ENCODE measurements around the gene PDE11A.

Gene PDE11A

GRCh38 chr2:177599956-177600355 is 472.6 kb downstream of the PDE11A start:
- DNase-seq (ENCODE audit: low read depth in 3 of 3) = no peak

- DNase-seq (ENCODE audit: low read depth in 3 of 3) = no peak
Measured at GRCh38 chr2:177599139-177599688, 473.4 kb downstream of the PDE11A start.

GRCh38 chr2:177598326-177599138 is 474.0 kb downstream of the PDE11A start:
- DNase-seq (ENCODE audit: low read depth in 3 of 3) = no peak

GRCh38 chr2:177597759-177598158 is 474.8 kb downstream of the PDE11A start:
- DNase-seq (ENCODE audit: low read depth in 3 of 3) = no peak

- DNase-seq (ENCODE audit: low read depth in 3 of 3) = no peak
Measured at GRCh38 chr2:177596866-177597265, 475.7 kb downstream of the PDE11A start.

- DNase-seq (ENCODE audit: low read depth in 3 of 3) = no peak
Measured at GRCh38 chr2:177595126-177595845, 477.3 kb downstream of the PDE11A start.

GRCh38 chr2:177593402-177593801 is 479.2 kb downstream of the PDE11A start:
- no peak for DNase-seq (ENCODE audit: low read depth in 3 of 3)

- DNase-seq (ENCODE audit: low read depth in 3 of 3) = no peak
Measured at GRCh38 chr2:177592945-177593344, 479.6 kb downstream of the PDE11A start.

GRCh38 chr2:177592397-177592796 is 480.2 kb downstream of the PDE11A start:
- no peak for DNase-seq (ENCODE audit: low read depth in 3 of 3)

GRCh38 chr2:177589186-177589585 is 483.4 kb downstream of the PDE11A start:
- DNase-seq (ENCODE audit: low read depth in 3 of 3) = no peak

- DNase-seq (ENCODE audit: low read depth in 3 of 3) = no peak
Measured at GRCh38 chr2:177588671-177589070, 483.9 kb downstream of the PDE11A start.

GRCh38 chr2:177587371-177587770 is 485.2 kb downstream of the PDE11A start:
- DNase-seq (ENCODE audit: low read depth in 3 of 3) = no peak

- no peak for DNase-seq (ENCODE audit: low read depth in 3 of 3)
Measured at GRCh38 chr2:177586154-177586553, 486.4 kb downstream of the PDE11A start.

- no peak for DNase-seq (ENCODE audit: low read depth in 3 of 3)
Measured at GRCh38 chr2:177585234-177585863, 487.2 kb downstream of the PDE11A start.

GRCh38 chr2:177584030-177584692 is 488.4 kb downstream of the PDE11A start:
- DNase-seq (ENCODE audit: low read depth in 3 of 3) = no peak

GRCh38 chr2:177582000-177582399 is 490.6 kb downstream of the PDE11A start:
- no peak for DNase-seq (ENCODE audit: low read depth in 3 of 3)

GRCh38 chr2:177579486-177580036 is 493.0 kb downstream of the PDE11A start:
- DNase-seq (ENCODE audit: low read depth in 3 of 3) = no peak

GRCh38 chr2:177578454-177578853 is 494.1 kb downstream of the PDE11A start:
- no peak for DNase-seq (ENCODE audit: low read depth in 3 of 3)

- no peak for DNase-seq (ENCODE audit: low read depth in 3 of 3)
Measured at GRCh38 chr2:177577075-177577474, 495.5 kb downstream of the PDE11A start.

- DNase-seq (ENCODE audit: low read depth in 3 of 3) = no peak
Measured at GRCh38 chr2:177575358-177575757, 497.2 kb downstream of the PDE11A start.

- DNase-seq (ENCODE audit: low read depth in 3 of 3) = no peak
Measured at GRCh38 chr2:177574356-177574755, 498.2 kb downstream of the PDE11A start.

All from stimulated activated CD4-positive, alpha-beta T cell treated with anti-CD3 and anti-CD28 coated beads, TNF-alpha, amount 100 ng/mL, for 48 hours (primary cell).